ENCODE results near the gene RAP1GDS1.

DNA sequence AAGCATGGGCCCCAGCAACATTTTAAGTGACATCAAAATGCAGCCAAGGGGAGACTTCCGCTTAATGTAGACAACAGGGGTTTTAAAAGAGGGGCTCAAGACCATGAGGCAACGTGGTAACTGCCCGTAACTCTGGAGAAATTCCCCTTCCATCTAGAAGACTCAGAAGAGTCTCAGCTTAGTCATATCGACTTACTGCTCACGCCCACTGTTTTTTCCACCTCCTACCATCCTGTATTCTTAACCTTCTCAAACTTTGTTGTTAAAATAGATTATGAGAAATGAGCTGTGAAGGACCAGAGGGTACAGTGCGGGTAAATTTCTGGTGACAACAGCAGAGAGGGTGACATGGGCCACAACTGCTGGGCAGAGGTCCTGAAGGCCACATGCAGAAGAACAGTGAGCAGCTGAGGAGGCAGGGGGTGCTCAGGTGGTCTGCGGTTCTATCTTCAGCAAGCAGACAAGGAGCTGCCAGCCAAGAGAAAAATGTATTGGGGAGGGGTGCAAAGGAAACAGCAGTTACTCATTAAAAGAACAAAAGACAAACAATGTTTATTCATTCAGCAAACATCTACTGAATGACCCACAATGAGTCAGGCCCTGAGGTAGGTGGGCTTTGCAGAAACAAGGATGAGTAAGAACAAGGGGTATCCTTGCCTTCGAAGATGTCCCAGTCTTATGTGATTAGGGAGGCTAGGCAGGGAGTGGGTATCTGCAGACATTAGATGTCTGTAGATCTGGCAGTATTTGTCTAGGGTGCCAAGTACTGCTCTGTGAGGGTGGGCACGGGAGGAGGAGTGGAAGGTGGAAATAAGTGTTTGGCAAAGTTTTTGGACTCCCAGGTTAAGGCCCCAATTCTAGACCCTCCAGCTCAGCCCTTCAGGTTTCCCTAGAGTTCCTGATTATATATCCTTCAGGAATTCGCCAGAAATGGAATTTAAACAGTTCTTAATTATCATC, 221.9 kb downstream of the RAP1GDS1 start:
- no peak for TF ChIP-seq ZNF274 (IDR thresholded peaks at IDR 0.05; ENCODE audit: low read depth, low read length)
- TF ChIP-seq YY1 (IDR thresholded peaks at IDR 0.05; ENCODE audit: insufficient read depth, insufficient read length), result no peak
- no peak for TF ChIP-seq SUZ12 (IDR thresholded peaks at IDR 0.05; ENCODE audit: extremely low read depth, insufficient read depth, insufficient read length)

Data from NT2/D1 (cell line).